NCI-H345 treated with DMSO at 0.1 percent for 48 hours (cell line): ENCODE measurements around the gene CASP6.
A peak's percentile ranks its signal among the peaks of the same experiment; 100 is the strongest.

ENCODE experiments used
- DNase-seq: peaks from one replicate; lab custom pipeline; 2025; ENCODE audit not compliant: unreplicated experiment; lab: John Stamatoyannopoulos, UW

CASP6 gene

DNA sequence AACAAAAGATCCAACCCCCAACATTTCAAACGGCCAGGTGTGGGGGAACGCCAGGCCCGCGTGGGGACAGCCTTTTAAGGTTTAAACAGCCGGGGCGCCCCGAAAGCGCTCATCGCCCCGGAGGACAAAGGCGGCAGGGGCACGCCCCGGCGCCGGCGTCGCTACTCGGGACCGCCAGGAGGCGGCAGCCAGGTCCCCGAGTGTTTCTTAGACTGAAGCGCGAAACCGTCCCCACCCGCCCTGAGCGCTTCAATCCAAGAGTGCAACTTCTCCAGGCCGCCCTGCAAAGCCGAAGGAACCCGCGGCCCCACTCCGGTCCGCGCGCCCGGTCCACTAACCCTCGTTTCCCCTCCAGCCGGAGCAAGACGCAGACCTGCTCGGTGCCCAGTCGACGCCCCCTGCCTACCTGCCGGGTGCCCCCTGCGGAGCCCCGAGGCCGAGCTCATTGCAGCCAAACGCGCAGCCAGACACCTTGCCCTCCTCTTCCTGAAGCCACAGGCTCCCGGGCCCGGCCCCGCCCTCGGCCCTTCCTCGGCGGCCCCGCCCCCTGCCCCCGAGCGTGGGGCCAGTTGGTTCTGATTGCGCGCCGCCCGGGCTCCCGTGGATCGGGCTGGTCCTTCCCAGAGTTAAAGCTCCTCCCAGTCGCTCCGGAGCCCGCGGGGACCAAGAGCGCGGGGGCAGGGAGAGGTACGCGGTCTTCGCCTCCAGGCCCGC lies at the start of gene CASP6:
TSS of gene CASP6 (minus strand) at position 496 of the 714 bp plus-strand sequence. CDS start at position 446, 50 bp downstream.
- peak; percentile 24 for DNase-seq

DNA sequence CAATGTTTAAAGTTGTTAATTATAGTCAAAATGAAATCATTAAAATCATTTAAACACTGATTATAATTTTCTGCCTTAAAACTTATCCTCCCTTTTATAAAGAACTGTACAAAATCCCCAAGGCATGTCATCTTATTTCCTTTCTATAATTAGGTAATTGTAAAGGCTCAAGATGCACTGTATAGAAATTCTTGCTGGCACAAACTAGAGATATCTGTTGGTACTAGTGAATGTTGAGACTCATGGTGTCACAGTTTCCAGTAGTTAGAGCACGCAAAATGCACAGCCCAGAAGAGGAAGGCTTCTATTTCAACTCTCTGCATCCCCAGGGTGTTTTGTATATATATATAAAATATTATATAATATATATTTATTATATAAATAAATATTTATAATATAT lies 49.3 kb upstream of the CASP6 start:
- no peak for DNase-seq

DNA sequence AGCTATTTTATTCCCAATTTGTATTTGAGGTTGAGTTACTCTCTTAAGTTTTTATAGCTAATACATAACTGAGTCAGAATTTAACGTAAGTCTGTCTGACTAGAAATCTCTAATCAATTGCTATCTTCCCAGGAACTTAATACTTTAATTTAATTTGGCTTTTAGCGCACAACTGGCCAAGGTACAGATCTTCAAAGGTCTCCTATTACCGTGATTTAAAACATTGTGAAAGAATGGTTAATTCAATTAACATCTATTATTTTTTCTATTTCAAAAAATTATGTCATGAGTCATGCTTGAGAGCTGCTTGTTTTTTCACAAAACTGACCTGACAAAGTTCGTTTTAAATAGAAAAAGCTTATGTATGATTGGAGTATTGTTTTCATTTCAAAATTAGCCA lies 48.6 kb upstream of the CASP6 start:
- no peak for DNase-seq

DNA sequence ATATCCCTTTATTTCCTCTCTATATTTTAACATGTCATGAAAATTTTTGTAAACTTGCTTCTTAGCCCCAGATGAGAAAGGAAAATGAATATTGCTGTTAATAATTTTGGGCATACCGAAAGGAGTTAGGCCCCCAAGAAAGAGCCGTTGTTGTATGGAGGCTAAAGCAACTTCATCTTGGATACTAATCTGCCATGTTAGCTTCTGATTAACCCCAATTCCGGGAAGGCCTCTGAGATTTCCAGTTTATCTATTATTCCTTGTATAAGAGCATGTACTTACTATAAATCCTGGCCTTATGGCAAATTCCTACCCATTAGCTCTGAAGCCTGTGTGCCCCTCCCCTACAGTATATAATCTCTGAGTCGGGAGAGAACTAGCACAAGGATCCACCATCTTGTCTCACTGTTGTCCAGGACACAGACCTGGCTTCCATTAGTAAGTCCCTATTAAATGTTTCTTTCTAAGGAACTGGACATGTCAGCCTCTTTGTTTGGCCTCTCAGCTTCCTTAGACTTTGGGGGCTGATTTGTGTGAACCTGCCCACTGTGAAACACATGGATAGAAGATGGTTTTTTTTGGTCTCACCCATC lies 47.5 kb upstream of the CASP6 start:
- no peak for DNase-seq

DNA sequence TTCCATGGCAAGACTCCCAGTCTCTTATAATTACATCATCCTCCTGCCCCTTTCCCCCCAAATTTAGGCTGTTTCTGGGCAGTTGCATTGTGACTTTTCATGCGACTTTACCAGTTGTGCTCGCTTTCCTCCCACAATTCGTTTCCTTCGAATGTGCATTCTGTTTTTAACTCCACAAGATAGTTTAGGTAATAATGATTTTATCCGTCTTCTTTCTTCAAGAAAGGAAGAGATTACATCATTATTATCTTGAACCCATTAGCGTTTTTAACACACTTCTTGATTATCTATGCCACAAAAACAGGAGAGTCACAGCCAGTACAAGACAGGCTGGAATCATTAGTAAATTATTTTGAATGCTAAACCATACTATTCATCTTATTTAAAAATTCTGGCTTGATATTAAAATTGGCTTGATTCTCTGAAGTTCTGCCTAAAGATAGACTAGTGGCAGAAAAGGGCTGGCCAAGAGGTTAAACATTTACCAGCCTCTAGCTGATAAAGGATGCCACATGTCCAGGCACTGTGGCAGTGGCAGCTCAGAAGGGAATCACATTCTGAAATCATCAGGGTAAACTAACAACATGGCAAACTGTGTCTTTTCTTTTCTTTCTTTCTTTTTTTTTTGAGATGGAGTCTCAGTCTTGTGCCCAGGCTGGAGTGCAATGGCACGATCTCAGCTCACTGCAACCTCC lies 46.3 kb upstream of the CASP6 start:
- DNase-seq, result no peak

DNA sequence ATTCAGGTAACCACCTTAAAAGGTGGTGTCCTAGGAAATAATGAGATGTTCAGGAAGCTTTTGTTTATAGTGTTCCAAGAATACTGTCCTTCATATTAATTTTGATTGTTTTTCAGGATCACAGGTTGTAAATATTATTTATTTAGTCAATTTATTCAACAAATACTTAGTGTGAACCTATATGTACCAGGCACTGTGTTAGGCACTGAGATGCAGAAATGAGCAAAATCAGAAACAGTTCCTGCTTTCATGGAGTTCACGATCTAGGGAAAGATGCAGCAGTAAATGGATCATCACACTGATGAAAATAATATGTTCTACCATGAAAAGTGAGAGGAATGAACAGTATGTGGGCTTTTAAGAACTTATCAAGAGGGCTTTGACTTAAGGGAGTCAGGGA lies 44.9 kb upstream of the CASP6 start:
- DNase-seq, result no peak

DNA sequence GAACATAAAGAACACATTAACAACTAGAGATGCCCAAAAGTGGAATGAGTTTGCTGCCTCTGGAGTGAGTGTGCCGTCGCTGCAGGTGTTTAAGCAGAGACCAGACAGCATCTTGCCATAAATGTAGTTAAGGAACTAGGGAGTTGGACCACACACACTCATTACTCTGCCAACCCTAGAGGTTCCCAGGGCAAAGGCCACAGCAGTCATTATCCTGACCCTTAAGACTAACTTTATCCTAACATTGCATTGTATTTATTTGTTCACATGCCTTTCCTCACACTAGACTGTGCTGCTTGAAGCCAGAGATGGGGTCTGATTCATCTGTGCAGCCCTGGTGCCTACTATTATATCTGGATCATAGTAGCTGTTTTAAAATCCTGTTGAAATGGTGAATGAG lies 43.5 kb upstream of the CASP6 start:
- no peak for DNase-seq

DNA sequence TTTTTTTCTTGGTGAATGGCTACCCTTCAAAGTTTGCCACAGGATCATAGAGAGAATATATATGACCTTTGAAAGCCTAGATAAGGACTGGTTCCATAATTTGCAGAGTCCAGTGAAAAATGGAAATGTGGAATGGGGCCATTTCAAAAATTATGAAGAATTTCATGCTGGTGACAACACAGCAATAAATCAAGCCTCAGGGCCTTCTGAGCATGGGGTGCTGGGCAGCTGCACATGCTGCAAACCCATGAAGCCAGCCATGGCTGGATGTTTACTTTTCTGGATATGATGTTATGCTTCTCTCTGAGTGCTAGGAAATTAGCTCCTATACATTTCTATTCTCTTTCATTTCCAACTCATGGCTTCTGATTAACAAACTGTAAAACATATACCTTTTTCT lies 42.6 kb upstream of the CASP6 start:
- DNase-seq, result no peak

DNA sequence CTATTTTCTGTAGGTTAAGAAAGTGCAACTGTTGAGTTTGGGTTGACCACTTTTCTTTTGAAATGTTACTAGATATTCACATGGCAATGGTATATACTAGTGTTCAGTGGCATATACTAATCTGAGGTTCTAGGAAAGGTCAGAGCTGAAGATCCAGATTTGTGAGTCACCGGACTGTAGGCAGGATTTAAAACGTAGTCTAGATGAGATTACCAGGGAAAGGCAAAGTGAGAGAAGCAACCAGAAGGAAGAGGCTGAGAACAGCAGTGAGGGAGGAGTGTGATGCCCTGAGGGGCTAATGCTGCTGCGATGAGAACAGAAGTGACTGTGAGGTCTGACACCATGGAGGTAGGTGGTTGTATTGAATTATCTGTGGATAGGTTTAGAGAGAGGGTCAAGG lies 36.3 kb upstream of the CASP6 start:
- DNase-seq, result no peak

DNA sequence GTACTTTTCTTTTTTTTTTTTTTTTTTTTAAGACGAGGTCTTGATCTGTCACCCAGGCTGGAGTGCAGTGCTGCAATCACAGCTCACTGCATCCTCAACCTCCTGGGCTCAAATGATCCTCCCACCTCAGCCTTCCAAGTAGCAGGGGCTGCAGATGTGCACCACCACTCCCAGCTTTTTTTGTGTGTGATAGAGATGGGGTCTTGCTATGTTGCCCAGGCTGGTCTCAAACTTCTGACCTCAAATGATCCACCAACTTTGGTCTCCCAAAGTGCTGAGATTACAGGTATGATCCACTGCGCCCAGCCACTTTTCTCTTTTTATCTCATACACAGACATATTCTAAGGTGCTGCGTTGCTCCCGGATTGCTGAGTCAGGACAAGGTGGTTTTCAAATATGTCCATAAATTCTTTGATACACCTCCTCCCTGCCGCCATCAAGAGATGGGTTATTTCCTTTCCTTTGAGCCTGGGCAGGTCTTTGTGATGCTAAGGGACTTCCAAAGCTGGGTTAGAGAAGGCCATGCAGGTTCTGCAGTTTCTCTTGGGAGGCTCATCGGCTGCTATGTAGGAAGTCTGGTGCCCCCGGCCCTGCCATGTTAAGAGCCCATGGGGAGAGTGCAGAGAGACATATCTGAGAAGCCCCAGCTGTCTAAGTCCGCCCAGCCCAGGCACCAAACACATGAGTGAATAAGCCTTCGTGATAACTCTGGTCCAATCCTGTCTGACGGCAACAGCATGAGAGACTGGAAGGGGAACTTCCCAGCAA lies 35.0 kb upstream of the CASP6 start:
- no peak for DNase-seq

DNA sequence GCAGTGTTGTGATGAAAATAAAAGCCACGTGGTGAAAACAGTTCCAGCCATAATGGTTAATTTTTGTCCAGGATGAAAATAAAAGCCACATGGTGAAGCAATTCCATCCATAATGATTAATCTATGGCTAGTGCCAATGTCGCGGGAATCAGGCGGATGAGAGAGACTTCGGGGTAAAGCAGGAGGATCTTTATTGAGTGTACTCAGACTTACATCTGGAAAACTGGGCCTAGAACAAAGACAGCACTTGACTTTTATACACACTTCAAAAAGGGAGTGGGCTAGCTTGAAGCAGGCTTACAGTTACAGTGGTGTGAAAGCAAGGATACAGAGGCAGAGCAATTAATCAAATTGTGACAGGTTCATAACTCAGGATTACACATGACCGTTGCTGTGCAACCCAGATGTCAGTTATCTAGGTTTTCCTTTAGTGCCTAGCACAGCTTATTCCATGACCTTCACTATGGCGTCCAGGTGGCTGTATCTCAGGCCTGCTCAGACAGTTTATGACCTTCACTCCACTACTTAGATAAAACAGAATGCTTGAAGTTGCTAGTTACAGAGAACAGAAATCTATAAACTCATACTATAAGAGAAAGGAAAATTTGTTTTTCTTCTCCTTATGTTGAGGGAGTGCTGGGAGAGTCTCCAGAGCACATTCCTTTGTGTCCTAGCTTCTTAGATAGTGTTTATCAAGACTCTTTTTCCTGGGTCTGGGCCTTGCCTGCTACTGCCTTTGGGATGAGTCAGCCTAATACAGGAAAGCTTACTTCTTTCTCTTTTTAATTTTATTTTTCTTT lies 32.5 kb upstream of the CASP6 start:
- no peak for DNase-seq

DNA sequence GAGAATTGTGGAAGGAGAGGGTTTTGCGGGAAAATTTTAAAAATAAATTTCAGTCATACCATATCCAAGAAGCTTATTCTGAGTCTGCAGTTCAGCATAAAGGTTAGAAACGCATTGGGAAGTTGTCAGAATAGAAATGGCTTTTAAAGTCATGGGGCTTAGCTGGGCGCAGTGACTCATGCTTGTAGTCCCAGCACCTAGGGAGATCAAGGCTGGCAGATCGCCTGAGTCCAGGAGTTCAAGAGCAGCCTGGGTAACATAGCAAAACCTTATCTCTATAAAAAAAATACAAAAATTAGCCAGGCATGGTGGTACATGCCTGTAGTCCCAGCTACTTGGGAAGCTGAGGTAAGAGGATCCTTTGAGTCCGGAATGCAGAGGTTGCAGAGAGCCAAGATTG lies 30.5 kb upstream of the CASP6 start:
- no peak for DNase-seq

DNA sequence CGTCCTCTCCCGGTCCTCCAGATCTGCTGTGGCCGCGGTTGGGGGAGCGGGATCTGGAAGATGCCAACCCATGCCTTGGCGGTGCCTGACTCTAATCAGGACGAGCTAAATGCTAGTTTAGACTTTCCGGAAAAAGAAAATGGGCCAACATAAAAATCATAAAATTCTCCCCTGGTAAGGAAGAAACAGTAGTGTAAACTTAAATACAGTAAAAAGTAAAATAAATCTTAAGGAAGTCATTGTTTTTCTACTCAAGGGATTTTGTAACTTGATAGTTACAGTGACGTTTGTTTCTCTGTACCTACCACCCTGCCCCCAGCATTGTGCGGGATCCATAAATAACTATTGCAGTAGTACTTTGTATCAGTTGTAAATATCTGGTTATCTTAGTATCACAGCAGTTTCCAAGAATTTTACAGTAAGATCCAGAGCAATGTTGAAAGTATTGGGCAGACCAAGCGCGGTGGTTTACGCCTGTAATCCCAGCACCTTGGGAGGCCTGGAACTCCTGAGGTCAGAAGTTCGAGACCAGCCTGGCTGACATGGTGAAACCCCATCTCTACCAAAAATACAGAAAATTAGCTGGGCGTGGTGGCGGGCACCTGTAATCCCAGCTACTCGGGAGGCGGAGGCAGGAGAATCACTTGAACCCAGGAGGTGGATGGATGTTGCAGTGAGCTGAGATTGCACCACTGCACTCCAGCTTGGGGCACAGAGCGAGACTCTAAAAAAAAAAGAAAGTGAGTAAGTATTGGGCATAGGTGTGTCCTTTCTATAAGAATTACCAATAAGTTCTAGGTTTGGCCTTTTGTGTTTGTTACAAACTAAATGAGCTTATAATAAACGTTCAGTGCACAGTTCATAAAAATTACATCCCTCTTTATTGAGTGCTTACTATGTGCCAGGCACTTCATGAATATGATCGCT lies 27.6 kb upstream of the CASP6 start:
- no peak for DNase-seq

DNA sequence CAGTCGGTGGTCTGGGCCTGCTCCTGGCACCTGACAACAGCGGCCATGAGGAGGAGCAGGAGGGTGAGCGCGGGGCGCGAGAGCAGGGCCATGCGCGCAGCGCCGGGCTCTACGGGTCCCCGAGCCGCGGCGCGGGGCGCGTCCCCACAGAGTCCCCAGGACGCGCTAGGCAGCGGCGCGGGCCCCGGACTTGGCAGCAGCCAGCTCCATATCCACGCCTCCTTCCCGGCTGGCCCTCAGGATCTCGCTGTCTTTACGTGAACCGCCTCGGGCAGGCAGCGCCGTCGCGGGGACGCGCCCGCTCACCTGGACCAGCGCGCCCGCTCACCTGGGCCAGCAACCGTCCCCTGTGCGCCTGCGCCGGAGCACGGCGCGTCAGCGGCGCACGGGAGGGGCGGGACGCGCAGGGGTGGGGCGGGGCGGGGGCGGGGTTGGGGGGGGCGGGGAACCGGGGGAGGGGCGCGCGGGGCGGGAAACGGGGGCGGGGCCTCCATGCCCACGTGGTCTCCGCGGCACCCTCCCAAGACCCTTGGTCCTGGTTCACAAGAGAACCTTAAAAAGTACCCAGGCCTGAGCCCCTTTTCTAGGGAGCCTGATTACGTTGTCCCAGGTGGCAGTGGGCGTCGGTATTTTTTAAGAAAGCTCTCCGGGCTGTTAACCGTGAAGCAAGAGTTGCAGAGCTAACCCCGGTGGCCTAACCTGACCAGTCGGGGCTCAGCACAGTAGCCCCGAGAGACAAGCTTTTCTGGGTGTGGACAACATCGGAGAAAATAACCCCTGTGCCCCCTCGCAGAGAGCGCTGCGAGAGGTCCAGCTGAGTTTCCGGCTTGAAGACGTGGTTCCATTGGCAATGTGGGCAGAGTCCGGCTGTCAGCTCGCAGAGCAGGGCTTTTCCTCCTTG lies 26.7 kb upstream of the CASP6 start, which contains the start of gene PLA2G12A:
TSS of gene PLA2G12A (minus strand) at position 353 of the 901 bp plus-strand sequence. CDS start at position 92, 261 bp downstream.
- peak; percentile 47 for DNase-seq

DNA sequence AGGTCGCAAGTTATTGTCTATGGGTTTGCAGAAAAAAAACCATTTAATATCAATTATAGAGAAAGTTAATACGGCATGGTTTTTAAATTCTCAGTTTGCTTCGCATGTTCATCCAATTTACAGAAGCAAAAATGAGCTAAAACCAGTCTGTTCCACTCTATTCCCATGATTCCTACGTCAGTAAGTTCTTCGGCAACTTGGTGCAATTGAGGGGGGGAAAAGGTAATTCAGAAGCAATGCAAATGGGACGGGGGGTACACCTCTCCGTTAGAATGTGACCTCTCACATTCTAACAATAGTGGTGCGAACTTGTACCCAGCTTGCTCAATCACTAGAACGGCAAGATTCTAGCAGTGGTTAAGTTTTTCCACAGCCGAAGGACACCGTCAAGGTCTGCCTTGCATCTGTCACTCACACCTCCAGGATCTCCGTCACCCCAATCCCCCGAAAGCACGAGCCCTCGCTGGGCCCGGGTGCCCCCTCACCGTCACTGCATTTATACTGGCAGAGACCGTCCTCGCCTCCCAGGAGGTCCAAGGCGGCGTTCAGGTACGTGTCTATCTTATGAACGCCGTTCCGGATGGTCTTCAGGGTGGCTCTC lies 26.0 kb upstream of the CASP6 start:
- no peak for DNase-seq

DNA sequence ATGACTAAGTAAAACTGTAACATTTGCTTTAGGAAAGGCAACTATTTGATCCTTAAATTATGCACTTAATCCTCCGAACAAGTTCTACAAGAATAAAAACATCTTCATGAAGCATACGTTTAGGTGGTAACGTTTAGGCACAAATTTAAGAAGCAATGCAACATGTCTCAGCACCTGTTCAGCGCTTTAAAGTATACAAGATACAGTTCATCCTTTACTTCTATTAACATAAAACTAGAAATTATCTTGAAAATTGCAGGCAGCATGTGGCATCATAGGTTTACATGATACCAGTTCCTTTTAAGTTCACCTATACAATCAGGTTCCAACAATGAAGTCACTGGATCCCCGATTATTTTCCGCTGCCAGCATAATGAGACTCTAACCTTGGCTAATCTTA lies 25.1 kb upstream of the CASP6 start:
- DNase-seq, result no peak

DNA sequence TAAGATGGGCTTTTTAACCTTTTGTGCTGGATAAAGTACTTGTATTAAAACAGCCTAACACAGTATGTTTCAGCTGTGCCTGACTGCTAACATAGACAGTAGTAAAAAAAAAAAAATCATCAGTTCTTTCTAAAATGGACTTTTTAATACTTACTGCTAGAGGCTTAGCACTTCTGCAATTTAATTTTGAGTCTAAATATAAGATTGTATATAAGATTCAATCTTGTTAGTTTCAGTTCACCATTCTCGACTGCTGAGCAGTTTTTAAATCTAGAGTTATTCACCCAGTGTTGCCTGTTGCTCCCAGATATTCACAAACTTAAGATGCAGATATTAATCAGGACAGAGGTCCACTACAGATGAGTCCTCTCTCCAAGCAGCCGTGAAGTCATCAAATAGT lies 19.9 kb upstream of the CASP6 start:
- DNase-seq, result no peak

DNA sequence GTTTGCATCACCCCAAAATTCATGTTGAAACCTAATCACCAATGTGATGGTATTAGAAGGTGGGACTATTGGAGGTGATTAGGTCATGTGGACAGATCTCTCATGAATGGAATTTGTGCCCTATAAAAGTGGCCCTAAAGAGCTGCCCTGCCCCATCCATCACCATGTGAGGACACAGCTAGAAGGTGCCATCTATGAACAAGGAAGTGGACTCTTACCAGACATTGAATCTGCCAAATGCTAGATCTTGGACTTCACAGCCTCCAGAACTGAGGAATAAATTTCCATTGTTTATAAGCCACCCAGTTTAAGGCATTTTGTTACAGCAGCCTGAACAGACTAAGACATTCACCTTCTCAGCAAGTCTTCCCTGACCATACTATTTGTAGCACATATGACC lies 19.1 kb upstream of the CASP6 start:
- DNase-seq, result no peak
